Subcutaneous adipose tissue (tissue), 4 donors: ENCODE data around the gene CLEC4G. TPM values are rescaled to one million over a fixed set of nuclear protein-coding genes. Genes with fewer than 3 reads are reported as not detected.

Source experiments
- total RNA-seq, 4 donors: library from RNA; depleted of rRNA; stranded (reverse); fragments of >200 nt; gene quantifications; one replicate each; pipeline ENCODE4 v1.1.0, GENCODE V29; 2016
- TF ChIP-seq, protein P1 (sequence below): fragments of 450-650 bp; IDR thresholded peaks from one replicate; pipeline ENCODE4 v1.5.1; 2016; ENCODE audit warnings: low read depth, mild to moderate bottlenecking, control low read depth, antibody characterized with exemption, moderate library complexity

The CLEC4G gene
- total RNA-seq, 4 donors from 2014 or later: 1.7 to 4.0 (median 3.1) TPM

DNA sequence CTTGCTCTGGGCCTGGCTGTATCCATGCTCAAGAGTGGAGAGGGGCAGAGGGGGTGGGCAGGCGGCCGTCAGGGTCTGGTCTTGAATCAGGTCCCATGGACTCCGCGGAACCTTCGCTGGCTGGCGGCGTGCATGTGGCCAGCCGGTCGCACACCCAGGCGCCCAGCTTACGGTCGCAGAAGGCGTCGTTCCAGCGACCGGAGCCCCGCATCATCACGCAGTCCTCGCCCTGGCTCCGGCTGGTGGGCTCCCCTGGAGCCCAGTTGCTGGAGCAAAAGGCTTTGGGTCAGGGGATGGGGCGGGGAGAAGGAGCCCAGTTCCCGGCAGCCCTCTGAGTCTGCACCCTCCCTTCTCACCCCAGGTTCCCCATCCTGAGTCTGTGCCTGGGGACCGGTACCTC lies 42.7 kb downstream of the CLEC4G start:
- TF ChIP-seq, protein P1, sequence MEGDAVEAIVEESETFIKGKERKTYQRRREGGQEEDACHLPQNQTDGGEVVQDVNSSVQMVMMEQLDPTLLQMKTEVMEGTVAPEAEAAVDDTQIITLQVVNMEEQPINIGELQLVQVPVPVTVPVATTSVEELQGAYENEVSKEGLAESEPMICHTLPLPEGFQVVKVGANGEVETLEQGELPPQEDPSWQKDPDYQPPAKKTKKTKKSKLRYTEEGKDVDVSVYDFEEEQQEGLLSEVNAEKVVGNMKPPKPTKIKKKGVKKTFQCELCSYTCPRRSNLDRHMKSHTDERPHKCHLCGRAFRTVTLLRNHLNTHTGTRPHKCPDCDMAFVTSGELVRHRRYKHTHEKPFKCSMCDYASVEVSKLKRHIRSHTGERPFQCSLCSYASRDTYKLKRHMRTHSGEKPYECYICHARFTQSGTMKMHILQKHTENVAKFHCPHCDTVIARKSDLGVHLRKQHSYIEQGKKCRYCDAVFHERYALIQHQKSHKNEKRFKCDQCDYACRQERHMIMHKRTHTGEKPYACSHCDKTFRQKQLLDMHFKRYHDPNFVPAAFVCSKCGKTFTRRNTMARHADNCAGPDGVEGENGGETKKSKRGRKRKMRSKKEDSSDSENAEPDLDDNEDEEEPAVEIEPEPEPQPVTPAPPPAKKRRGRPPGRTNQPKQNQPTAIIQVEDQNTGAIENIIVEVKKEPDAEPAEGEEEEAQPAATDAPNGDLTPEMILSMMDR: no peak

DNA sequence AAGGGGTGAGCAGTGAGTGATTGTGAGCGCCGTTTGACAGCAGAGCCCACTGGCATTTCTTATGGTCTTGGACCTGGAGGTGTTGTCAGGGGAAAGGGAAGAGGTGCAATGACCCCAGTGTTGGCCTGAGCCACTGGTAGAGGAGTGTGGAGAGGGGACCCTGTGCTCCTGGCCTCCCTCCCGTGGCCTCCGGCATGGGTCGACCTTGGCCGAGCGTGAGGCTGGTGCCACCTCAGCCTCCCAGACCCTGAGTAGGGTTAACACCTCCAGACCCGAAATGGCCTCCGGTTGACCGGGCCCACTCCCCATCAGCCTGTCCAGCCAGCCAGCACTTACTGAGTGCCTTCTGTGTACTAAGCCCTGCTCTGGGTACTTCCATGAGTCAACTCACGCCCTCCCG lies 44.7 kb downstream of the CLEC4G start:
- TF ChIP-seq, protein P1: no peak

DNA sequence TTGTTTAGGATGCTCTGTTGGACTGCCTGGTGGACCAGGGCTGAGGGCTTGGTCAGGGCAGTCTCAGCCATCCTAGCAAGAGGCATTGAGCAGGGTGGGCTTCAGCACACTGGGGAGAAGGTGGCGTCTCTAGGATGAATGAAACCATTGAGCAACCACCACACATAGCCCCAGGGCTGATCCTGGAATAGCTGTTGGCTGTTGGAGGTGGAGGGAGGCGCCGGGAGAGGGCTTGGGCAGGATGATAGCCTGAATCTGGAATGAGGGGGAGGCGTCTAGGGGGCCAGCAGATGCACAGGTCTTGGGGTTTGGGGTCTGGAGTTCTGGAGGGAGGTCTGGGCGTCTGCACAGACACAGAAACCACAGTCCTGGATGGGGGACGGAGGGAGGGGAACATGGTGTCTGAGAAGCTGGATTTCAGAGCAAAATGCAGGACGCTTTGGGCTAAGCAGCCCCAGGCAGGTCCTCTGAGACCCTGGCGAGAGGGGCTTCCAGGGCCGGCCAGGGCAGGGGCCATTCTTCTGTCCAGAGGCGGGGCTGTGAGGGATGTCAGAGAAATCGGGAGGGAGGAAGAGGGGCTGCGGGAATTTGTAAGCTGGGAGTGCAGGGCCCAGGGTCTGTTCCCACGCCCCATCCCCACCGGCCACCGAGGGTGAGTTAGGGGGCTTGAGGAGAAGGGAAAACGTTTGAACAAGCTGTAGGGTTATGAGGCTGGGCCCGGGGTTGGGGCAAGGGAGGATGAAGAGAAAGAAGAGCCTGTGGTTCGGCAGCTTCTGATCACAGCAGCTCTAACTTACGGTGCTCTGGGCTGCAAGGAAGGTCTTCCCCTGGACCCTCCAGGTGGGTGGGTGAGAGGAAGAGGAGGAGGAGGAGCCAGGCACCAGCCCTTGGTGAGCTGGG lies 46.1 kb downstream of the CLEC4G start:
- TF ChIP-seq, protein P1: no peak

DNA sequence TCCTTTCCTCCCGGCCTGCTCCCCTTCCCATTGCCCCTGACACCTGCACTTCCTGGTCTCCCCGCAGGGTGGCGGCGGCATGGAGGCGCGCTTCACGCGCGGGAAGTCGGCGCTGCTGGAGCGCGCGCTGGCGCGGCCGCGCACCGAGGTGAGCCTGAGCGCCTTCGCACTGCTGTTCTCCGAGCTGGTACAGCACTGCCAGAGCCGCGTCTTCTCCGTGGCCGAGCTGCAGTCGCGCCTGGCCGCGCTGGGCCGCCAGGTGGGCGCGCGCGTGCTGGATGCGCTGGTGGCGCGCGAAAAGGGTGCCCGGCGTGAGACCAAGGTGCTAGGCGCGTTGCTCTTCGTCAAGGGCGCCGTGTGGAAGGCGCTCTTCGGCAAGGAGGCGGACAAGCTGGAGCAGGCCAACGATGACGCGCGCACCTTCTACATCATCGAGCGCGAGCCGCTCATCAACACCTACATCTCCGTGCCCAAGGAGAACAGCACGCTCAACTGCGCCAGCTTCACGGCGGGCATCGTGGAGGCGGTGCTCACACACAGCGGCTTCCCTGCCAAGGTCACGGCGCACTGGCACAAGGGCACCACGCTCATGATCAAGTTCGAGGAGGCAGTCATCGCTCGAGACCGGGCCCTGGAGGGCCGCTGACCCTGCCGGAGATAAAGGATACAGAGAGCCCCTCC lies 49.6 kb downstream of the CLEC4G start:
- TF ChIP-seq, protein P1: no peak

DNA sequence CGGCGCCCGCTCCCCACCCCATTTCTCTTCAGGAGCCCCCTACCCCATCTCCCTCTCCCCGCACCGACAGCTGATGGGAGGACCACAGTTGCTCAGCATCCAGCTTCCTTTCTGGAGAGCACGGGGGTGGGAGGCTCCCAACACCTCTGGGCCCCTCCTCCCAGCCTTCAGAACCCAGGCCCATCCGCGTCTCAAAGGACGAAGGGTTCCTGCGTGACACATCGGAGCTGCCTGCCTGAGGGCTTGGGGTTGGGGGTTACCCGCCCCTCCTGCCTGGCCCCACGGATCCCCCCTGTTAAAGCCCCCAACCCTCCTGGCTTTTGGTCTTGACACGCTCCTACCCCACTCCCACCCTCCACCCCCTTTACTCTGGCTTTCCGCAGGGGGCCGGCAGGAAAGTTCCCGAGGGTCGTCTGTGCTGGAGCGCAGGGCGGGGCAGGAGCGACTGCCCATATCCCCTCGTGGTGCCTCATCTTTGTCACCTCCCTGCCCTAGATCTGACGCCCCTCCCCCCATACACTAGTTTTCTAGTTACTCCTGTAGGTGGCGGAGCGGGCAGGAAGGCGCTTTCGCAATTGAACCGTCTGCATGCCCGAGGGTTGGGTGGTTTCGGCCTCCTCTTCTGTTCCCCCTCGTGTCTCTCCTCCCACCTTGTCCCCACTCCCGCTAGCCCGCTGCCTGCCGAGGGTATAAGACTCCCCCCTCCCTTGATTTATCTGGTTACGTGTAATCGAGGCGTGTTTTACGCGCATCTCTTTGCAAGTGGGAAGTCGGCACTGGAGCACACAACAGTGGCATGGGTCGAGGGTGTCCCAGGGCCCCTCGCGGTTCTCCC lies 50.4 kb downstream of the CLEC4G start:
- TF ChIP-seq, protein P1: no peak

DNA sequence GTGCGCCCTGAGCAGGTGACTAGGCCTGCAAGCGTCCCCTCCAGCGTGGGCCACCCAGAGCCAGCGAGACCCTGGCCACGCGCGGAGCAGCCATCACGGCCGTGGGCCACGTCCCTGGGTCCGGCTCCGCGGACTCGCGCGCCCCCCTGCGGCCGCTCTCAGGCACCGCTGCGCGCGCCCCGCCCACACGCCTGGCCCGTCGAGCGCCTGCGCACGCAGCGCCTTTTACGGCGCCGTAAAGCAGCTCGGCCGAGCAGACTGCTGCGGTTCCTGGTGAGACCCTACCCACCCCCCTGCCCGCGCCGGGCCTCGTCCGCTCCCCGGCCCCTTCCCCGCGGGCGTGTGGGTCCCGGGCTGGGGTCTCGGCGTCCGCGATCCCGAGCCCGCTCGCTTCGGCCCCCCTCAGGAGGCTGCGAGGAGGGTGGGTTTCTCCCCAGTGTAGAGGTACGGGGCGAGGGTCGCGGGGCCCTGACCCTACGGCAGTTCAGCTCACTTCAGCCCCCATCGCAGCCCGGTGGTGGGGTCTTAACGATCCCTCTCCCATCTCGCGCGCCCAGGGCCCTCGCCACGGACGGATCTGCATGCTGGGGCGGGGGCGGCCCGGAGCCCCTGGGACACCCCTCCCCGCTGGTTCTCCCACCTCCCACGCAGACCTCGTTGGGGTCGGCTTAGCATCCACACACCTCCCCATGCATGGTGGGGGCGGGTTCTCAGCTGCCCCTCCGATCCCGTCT lies 51.1 kb downstream of the CLEC4G start, which contains the start of gene TRAPPC5:
Gene TRAPPC5 (plus strand): TSS at position 228 of the 734 bp plus-strand sequence. CDS start 1,421 bp downstream, outside the sequence.
- TF ChIP-seq, protein P1: no peak
